GM12892 (cell line): Measurements from ENCODE around the gene SNAP47.

ENCODE experiments used
- POLR2A ChIP-seq: IDR thresholded peaks from 2 replicates; pipeline ENCODE4 v1.6.1; 2011; ENCODE audit warnings: low read depth, low read length, control low read depth
- POLR2AphosphoS5 ChIP-seq: IDR thresholded peaks from 2 replicates; pipeline ENCODE4 v1.6.1; 2011; ENCODE audit warnings: low read depth, low read length, control low read depth
- TAF1 ChIP-seq: IDR thresholded peaks from 2 replicates; pipeline ENCODE4 v1.6.1; 2011; ENCODE audit warnings: low read depth, mild to moderate bottlenecking, control low read depth, low read length, borderline replicate concordance

- no peak for TF ChIP-seq TAF1
- TF ChIP-seq POLR2A = no peak
- TF ChIP-seq POLR2AphosphoS5 = no peak
Observed at GRCh38 chr1:227760377-227760776, 25.1 kb downstream of the SNAP47 start.
